ENCODE results near the gene SIAH3. TPM values are rescaled to one million over a fixed set of nuclear protein-coding genes. Genes with fewer than 3 reads are reported as not detected.
A peak's percentile ranks its signal among the peaks of the same experiment; 100 is the strongest.
"Not testable (repeated sequence)": the region's sequence is repeated elsewhere in the genome, so short reads cannot be mapped to it uniquely, and the experiment has no call there.

SIAH3 gene
- total RNA-seq, 1 experiment from 2014 or later: 1.3 TPM

DNA sequence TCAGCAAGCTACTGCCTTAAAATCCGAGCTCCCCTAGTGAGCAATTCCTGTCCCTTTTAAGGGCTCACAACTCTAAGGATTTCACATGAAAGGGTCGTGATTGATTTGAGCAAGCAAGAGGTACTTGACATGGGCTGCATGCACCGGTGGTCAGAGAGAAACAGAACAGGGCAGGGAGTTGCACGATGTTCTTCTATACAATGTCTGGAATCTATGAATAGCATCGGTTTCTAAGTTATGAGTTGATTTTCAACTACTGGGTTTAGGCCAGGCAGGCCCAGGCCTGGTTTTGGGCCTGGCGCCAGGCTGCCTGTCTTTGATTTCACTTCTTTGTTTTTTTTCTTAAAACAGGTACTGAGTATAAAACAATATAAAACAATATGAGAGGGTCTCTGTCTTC is 19.6 kb upstream of the SIAH3 start:
- DNase-seq (ENCODE audit: low read depth, low spot score); in situ Hi-C loops (cut with HindIII; ENCODE audit: low pct_unique_long_range_greater_than_20kb, low sequenced_read_pairs): not testable (repeated sequence)

- DNase-seq (ENCODE audit: low read depth, low spot score): no peak
- in situ Hi-C loops (cut with HindIII; ENCODE audit: low pct_unique_long_range_greater_than_20kb, low sequenced_read_pairs): no loop called here
Measured at GRCh38 chr13:45870232-45870631, 18.7 kb upstream of the SIAH3 start.

- DNase-seq (ENCODE audit: low read depth, low spot score): no peak
- in situ Hi-C loops (cut with HindIII; ENCODE audit: low pct_unique_long_range_greater_than_20kb, low sequenced_read_pairs): no loop called here
Measured at GRCh38 chr13:45865414-45865813, 13.9 kb upstream of the SIAH3 start.

DNA sequence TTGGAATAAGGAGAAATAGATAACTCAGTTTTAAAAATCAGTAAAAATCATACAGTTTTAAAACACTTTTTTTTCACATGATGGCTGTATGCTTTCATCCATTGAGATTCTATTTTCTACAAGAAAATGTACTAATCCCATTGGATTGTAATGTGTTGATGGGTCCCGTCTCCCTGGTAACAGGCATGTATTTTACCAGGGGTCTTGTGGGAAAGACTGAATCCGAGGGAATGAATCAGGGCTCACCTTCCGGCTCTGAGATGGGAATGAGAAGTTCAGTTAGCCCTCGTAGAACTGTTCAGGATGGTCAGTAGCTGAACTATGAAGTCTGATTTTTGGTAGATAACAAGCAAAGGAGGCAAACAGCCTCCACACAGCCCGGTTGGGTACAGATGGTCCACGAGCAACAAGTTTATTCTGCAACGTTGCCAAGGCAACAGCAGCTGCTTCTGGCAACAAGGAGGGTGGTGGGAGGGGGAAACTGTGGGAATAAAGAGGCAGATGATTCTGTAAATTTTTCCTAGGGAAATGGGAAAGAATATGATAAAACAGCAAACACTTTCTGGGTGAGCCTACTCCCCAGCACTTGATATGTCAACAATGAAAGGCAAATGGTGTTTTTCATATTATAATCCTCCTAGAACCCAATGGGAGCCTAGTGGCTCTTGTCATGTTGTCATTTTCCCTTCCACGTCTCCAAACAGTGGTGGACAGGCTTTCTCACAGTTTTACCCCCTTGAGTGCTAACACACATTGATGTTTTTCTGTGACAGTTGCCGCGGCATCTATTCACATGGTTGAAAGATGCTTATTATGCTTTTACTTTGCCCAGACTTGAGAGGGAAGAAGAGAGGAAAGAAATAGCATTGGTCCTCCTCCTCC is 12.4 kb upstream of the SIAH3 start:
- in situ Hi-C loops (cut with HindIII; ENCODE audit: low pct_unique_long_range_greater_than_20kb, low sequenced_read_pairs): no loop called here
- no peak for DNase-seq (ENCODE audit: low read depth, low spot score)

- no peak for DNase-seq (ENCODE audit: low read depth, low spot score)
- in situ Hi-C loops (cut with HindIII; ENCODE audit: low pct_unique_long_range_greater_than_20kb, low sequenced_read_pairs): no loop called here
Measured at GRCh38 chr13:45861322-45861721, 9.8 kb upstream of the SIAH3 start.

- in situ Hi-C loops (cut with HindIII; ENCODE audit: low pct_unique_long_range_greater_than_20kb, low sequenced_read_pairs): no loop called here
- no peak for DNase-seq (ENCODE audit: low read depth, low spot score)
Measured at GRCh38 chr13:45860240-45860639, 8.7 kb upstream of the SIAH3 start.

DNA sequence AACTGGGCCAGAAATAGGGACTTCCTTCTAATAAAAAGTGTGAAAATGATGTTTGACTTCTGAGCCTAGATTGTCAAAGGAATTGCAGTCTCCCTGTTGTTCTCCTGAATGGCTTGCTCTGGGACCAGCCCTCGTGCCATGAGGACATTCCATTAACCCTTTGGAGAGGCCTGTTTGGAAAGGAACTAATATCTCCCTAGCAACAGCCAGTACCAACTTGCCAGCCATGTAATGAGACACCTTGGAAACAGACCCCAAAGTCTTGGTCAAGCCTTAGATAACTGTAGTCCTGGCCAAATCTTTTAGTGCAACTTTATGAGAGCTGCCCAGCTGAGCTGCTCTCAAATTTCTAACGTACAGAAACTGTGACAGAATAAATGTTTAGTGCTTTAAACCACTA is 8.2 kb upstream of the SIAH3 start:
- DNase-seq (ENCODE audit: low read depth, low spot score): no peak
- in situ Hi-C loops (cut with HindIII; ENCODE audit: low pct_unique_long_range_greater_than_20kb, low sequenced_read_pairs): no loop called here

DNA sequence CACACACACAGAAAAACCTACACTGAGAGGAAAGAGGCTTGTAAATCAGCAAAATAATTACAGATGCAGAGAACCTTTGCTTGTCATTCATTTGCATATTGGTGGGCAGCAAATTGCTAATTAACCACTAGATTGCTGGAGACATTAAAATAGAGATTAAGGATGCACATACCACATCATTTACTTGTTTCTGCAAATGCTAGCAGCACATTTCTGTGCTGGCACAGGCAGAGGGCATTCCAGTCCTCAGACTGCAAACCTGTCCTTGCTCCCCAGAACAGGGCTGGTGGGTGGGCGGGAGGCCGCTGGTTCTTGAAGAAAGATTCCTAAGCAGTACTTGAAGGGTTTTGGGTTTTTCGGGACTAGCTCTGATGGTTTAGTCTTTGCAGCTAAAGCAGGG is 941 bp upstream of the SIAH3 start:
- in situ Hi-C loops (cut with HindIII; ENCODE audit: low pct_unique_long_range_greater_than_20kb, low sequenced_read_pairs): no loop called here
- DNase-seq (ENCODE audit: low read depth, low spot score): no peak

GRCh38 chr13:45851956-45852355 is 403 bp upstream of the SIAH3 start:
- no peak for DNase-seq (ENCODE audit: low read depth, low spot score)
- in situ Hi-C loops (cut with HindIII; ENCODE audit: low pct_unique_long_range_greater_than_20kb, low sequenced_read_pairs): no loop called here

- in situ Hi-C loops (cut with HindIII; ENCODE audit: low pct_unique_long_range_greater_than_20kb, low sequenced_read_pairs): no loop called here
- DNase-seq (ENCODE audit: low read depth, low spot score): no peak
Measured at GRCh38 chr13:45850027-45850613, 1.4 kb downstream of the SIAH3 start.

DNA sequence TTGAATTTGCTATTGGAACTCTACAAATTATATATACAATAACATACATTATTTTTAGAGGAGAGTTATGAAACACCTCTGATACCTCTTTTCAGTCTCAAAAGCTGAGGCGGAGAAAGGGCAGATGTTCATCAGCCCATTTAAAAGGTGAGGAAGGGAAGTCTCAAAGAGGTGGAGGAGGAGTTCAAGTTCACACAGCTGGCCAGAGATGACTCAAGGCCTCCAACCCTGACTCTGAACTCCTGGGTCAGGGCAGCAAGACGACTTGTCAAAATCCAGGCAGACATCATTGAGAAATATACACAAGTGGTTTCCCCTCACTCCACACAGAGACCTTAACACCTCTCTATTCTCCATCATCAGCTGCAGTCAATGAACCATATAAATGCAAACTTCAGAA is 2.1 kb downstream of the SIAH3 start:
- in situ Hi-C loops (cut with HindIII; ENCODE audit: low pct_unique_long_range_greater_than_20kb, low sequenced_read_pairs): no loop called here
- no peak for DNase-seq (ENCODE audit: low read depth, low spot score)

- DNase-seq (ENCODE audit: low read depth, low spot score): no peak
- in situ Hi-C loops (cut with HindIII; ENCODE audit: low pct_unique_long_range_greater_than_20kb, low sequenced_read_pairs): no loop called here
Measured at GRCh38 chr13:45847554-45848224, 3.9 kb downstream of the SIAH3 start.

- in situ Hi-C loops (cut with HindIII; ENCODE audit: low pct_unique_long_range_greater_than_20kb, low sequenced_read_pairs): no loop called here
- no peak for DNase-seq (ENCODE audit: low read depth, low spot score)
Measured at GRCh38 chr13:45846681-45847080, 4.9 kb downstream of the SIAH3 start.

DNA sequence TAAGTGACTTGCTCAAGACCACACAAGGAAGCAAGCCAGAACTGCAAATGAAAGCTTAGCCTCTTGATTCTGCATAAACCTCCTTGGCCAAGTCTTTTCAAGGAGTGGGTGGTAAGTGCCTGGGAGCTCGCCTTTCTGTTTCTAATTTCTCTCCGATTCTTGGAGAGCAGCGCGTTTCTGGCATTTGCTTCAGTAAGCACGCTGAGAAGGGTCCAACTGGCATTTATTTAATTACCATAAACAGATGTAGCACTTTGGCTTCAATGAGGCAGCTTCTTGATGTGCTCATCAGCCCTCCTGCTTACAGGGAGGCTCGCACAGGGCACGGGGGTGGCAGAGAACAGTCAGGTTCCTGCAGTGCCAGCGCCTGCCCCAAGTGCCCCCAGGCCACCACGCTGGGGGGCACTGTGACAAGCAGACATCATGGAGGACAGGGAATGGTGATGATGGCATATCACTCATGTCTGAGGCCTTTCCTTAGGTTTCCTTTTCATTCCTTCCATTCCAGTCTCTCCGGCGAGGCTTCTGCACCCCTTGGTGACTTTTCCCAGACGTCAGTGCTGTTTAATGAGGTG is 13.3 kb downstream of the SIAH3 start:
- in situ Hi-C loops (cut with HindIII; ENCODE audit: low pct_unique_long_range_greater_than_20kb, low sequenced_read_pairs): no loop called here
- no peak for DNase-seq (ENCODE audit: low read depth, low spot score)

DNA sequence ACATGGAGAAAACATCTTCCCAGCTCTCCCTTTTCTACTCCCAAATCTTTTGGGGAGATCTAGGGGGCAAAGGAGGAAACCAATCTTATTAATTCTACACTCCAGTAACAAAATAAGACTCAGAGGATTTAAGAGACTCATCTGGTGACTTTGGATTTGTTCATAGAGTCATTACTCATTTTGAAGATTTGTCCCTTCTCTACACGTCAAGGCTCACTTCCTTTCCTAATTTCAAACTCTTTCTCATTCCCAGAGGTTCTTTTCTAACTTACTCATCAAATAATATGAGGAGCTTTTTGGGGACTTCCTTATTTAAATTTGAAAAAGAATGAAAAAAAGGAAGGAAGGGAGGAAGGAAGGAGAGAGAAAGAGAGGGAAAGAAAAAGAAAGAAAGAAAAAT is 14.4 kb downstream of the SIAH3 start:
- in situ Hi-C loops (cut with HindIII; ENCODE audit: low pct_unique_long_range_greater_than_20kb, low sequenced_read_pairs): no loop called here
- DNase-seq (ENCODE audit: low read depth, low spot score): no peak

- in situ Hi-C loops (cut with HindIII; ENCODE audit: low pct_unique_long_range_greater_than_20kb, low sequenced_read_pairs): no loop called here
- DNase-seq (ENCODE audit: low read depth, low spot score): no peak
Measured at GRCh38 chr13:45834411-45834994, 17.1 kb downstream of the SIAH3 start.

DNA sequence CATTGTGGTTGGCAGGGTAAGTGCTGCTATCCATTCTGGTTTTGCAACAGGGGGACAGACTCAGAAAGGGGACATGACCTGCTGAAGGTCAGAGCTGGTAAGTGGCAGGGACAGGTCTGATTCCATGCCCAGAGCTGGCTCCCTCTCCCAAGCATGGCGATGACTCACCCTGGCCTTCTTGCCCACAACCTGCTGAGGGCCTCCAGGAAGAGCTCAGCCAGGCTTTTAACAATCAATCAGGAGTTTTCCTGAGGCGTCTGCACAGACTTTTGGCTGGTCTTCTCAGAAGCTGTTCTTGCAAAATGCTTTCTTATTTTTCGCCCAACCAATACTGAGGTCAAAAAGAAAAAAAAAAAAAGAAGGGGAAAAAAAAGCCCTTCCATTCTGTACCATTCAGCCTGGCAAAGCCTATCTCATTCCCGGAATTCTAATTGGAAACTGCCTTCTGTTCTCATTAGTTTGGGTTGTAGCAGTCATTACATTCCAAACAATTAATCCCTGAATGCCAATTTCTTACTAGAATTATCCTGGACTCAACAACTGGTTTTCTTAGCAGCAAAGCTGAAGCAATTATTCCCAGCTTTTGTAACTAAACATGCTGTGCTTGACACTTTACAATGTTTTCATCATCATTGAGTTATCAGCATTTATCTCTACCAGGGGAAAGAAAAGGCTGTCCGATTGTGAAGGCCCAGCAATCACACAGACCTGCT is 17.7 kb downstream of the SIAH3 start:
- in situ Hi-C loops (cut with HindIII; ENCODE audit: low pct_unique_long_range_greater_than_20kb, low sequenced_read_pairs): no loop called here
- peak; percentile 68 for DNase-seq (ENCODE audit: low read depth, low spot score)

Measured in SK-MEL-5 (cell line).